Psoas muscle (tissue), 8 donors: Measurements from ENCODE around the gene COL18A1. TPM values are rescaled to one million over a fixed set of nuclear protein-coding genes. Genes with fewer than 3 reads are reported as not detected.

ENCODE experiments used
- ATAC-seq, 4 donors: fragments of 200-7000 bp; cut with Tn5 transposase; one replicate each; pipeline ENCODE4 v1.9.1; 2020; ENCODE audit warnings: moderate library complexity in 3 of 4, mild to moderate bottlenecking in 2 of 4
- DNase-seq, 2 donors: peaks; one replicate each; pipeline ENCODE4 v3.0.0-alpha.2; 2020
- H3K27ac ChIP-seq: fragments of 200-600 bp; one replicate; pipeline ENCODE4 v1.8.0; 2022
- H3K27me3 ChIP-seq, 3 donors: fragments of 200-600 bp in 1 of 3; one replicate each; pipeline versions ENCODE4 v1.6.1 to v1.8.0; 2013 to 2022; ENCODE audit warnings: low read length in 2 of 3, mild to moderate bottlenecking in 2 of 3, moderate library complexity in 1 of 3; ENCODE audit not compliant: insufficient read depth in 3 of 3
- H3K36me3 ChIP-seq, 2 donors: fragments of 200-600 bp in 1 of 2; one replicate each; pipeline versions ENCODE4 v1.6.1 to v1.8.0; 2013 to 2022; ENCODE audit warnings: low read depth in 1 of 2, mild to moderate bottlenecking in 1 of 2, moderate library complexity in 1 of 2; ENCODE audit not compliant: insufficient read depth in 1 of 2
- H3K4me1 ChIP-seq: fragments of 200-600 bp; one replicate; pipeline ENCODE4 v1.8.0; 2022
- H3K4me3 ChIP-seq: fragments of 200-600 bp; one replicate; pipeline ENCODE4 v1.8.0; 2022; ENCODE audit warnings: mild to moderate bottlenecking
- H3K9me3 ChIP-seq: fragments of 200-600 bp; one replicate; pipeline ENCODE4 v1.8.0; 2022
- CTCF ChIP-seq: fragments of 200-600 bp; IDR thresholded peaks from one replicate; pipeline ENCODE4 v1.8.0; 2022; ENCODE audit warnings: antibody characterized with exemption
- WGBS, 3 donors: extraction: QIAGEN DNeasy Blood & Tissue Kit; methylation state at CpG; one replicate each; pipeline versions ENCODE4 v1.1.6 to v1.1.7; 2013; 5-methylcytosine and 5-hydroxymethylcytosine counted together
- intact Hi-C, 2 donors: fragments of 100-400 bp; cut with DNase I; formaldehyde crosslinking; loops; one replicate each; pipeline versions ENCODE4 v1.11.0 to v1.14.2; 2022
- polyA plus RNA-seq, 3 donors: library from polyadenylated mRNA; stranded (reverse); fragments of 200-250 nt; gene quantifications; one replicate each; pipeline ENCODE4 v1.2.3, GENCODE V29; 2013
- total RNA-seq, 4 donors: library from RNA; stranded (reverse); fragmentation: NEBNext Ultra II Directional in 2 of 4; extraction: Animal tissue kit (Norgen Biotek cat#: 25700) in 2 of 4; gene quantifications; one replicate each; pipeline versions ENCODE4 v1.2.1 to v1.2.4, GENCODE V29; 2021 to 2023
- donor health status: healthy with polysubstance abuse.
- donor health status: DM: no; HTN: no; CAD: no; lungs with moderate emphysema.
- donor health status: Bipolar disorder and iron deficiency.
- donor health status: healthy.
- donor health status: DM: yes; HTN: yes; CAD: no.
- donor health status: DM: no; HTN: no; CAD: no.
- donor health status: DM: no; HTN: no; CAD: no.
- donor health status: DM: yes; HTN: yes; CAD: no.

Gene COL18A1
- total and polyA plus RNA-seq, 7 donors, result 4.8 to 25.3 (median 12.1) TPM

GRCh38 chr21:45390121-45390751 is 14.7 kb upstream of the COL18A1 start:
- WGBS, 3 donors, result 83 to 92% (median 90%) methylated on average over 28 of the region's 28 CpGs
- no peak overlapping the region for H3K27ac ChIP-seq
- peaks cover 4% of the 10 kb centered on the region for H3K4me1 ChIP-seq
- intact Hi-C loops, result no loop called here
- no peak overlapping the region for H3K4me3 ChIP-seq
- peaks cover 0 to 38% (median 13%) of the 10 kb centered on the region in 3 donors for H3K27me3 ChIP-seq
- H3K36me3 ChIP-seq, result no peaks in the 10 kb centered on the region
- DNase-seq (peak; percentile 6 to 15), ATAC-seq (no peak)
- no peaks in the 10 kb centered on the region for H3K9me3 ChIP-seq
- no peak for TF ChIP-seq CTCF

GRCh38 chr21:45390831-45391742 is 13.9 kb upstream of the COL18A1 start:
- Histone ChIP-seq H3K4me1 (peaks cover 4% of the 10 kb centered on the region), H3K9me3 (no peaks in the 10 kb centered on the region), H3K36me3 (no peaks in the 10 kb centered on the region), H3K27ac (no peak overlapping the region), H3K4me3 (no peak overlapping the region), H3K27me3 (peaks cover 0 to 33% (median 13%) of the 10 kb centered on the region in 3 donors)
- DNase-seq (peak in 1 of 2 donors; percentile 13), ATAC-seq (no peak)
- no peak for TF ChIP-seq CTCF
- intact Hi-C loops, result no loop called here
- WGBS, 3 donors, result 90 to 92% (median 91%) methylated on average over 26 to 32 of the region's 32 CpGs

- intact Hi-C loops, result no loop called here
- TF ChIP-seq CTCF, result no peak
Observed at GRCh38 chr21:45391743-45392572, 13.0 kb upstream of the COL18A1 start.

GRCh38 chr21:45392573-45392971 is 12.4 kb upstream of the COL18A1 start:
- Histone ChIP-seq H3K4me1 (no peaks in the 10 kb centered on the region), H3K27me3 (peaks cover 0 to 24% (median 11%) of the 10 kb centered on the region in 3 donors), H3K27ac (no peak overlapping the region), H3K4me3 (no peak overlapping the region), H3K36me3 (no peaks in the 10 kb centered on the region), H3K9me3 (no peaks in the 10 kb centered on the region)
- DNase-seq (peak in 1 of 2 donors; percentile 6), ATAC-seq (no peak)
- intact Hi-C loops, result no loop called here
- 89 to 93% (median 92%) methylated on average over 14 of the region's 14 CpGs for WGBS, 3 donors
- TF ChIP-seq CTCF, result no peak

More at GRCh38 chr21:45391743-45392572, 13.0 kb upstream of the COL18A1 start:
- Histone ChIP-seq H3K4me3 (no peak overlapping the region), H3K4me1 (peaks cover 4% of the 10 kb centered on the region), H3K27ac (no peak overlapping the region), H3K9me3 (no peaks in the 10 kb centered on the region), H3K27me3 (peaks cover 0 to 24% (median 11%) of the 10 kb centered on the region in 3 donors), H3K36me3 (no peaks in the 10 kb centered on the region)
- ATAC-seq, result no peak
- WGBS, 3 donors, result 91 to 92% (median 92%) methylated on average over 24 of the region's 24 CpGs
- no peak for DNase-seq
